DMS 273 treated with DMSO at 0.1 percent for 48 hours (cell line): ENCODE data around the gene ERAP2.
"Not testable (repeated sequence)": the region's sequence is repeated elsewhere in the genome, so short reads cannot be mapped to it uniquely, and the experiment has no call there.

ENCODE experiments used
- DNase-seq: peaks from one replicate; lab custom pipeline; 2025; lab: John Stamatoyannopoulos, UW

Gene ERAP2

GRCh38 chr5:96896806-96897205 lies 20.5 kb downstream of the ERAP2 start:
- no peak for DNase-seq

GRCh38 chr5:96901384-96901783 lies 25.1 kb downstream of the ERAP2 start:
- no peak for DNase-seq

GRCh38 chr5:96901841-96902240 lies 25.5 kb downstream of the ERAP2 start:
- DNase-seq, result no peak

GRCh38 chr5:96902876-96903275 lies 26.6 kb downstream of the ERAP2 start:
- DNase-seq, result no peak

GRCh38 chr5:96903300-96903699 lies 27.0 kb downstream of the ERAP2 start:
- DNase-seq, result no peak

GRCh38 chr5:96904054-96904931 lies 28.0 kb downstream of the ERAP2 start:
- DNase-seq, result no peak

- DNase-seq, result no peak
Observed at GRCh38 chr5:96905864-96906263, 29.6 kb downstream of the ERAP2 start.

GRCh38 chr5:96909003-96909402 lies 32.7 kb downstream of the ERAP2 start:
- DNase-seq, result no peak

- DNase-seq, result no peak
Observed at GRCh38 chr5:96909435-96909834, 33.1 kb downstream of the ERAP2 start.

- no peak for DNase-seq
Observed at GRCh38 chr5:96911139-96911538, 34.8 kb downstream of the ERAP2 start.

GRCh38 chr5:96913233-96913632 lies 36.9 kb downstream of the ERAP2 start:
- no peak for DNase-seq

- DNase-seq, result no peak
Observed at GRCh38 chr5:96919754-96920197, 43.5 kb downstream of the ERAP2 start.

GRCh38 chr5:96920744-96921355 lies 44.5 kb downstream of the ERAP2 start:
- DNase-seq, result no peak

- no peak for DNase-seq
Observed at GRCh38 chr5:96922499-96923244, 46.4 kb downstream of the ERAP2 start.

- DNase-seq, result no peak
Observed at GRCh38 chr5:96924016-96924443, 47.7 kb downstream of the ERAP2 start.

- no peak for DNase-seq
Observed at GRCh38 chr5:96926276-96926675, 50.0 kb downstream of the ERAP2 start.

- no peak for DNase-seq
Observed at GRCh38 chr5:96927008-96927407, 50.7 kb downstream of the ERAP2 start.

- DNase-seq, result no peak
Observed at GRCh38 chr5:96928931-96929708, 52.8 kb downstream of the ERAP2 start.

GRCh38 chr5:96930058-96930457 lies 53.8 kb downstream of the ERAP2 start:
- DNase-seq, result no peak

- DNase-seq, result no peak
Observed at GRCh38 chr5:96930589-96930988, 54.3 kb downstream of the ERAP2 start.

GRCh38 chr5:96931037-96931436 lies 54.7 kb downstream of the ERAP2 start:
- not testable (repeated sequence) for DNase-seq

- peak; percentile 13 for DNase-seq
Observed at GRCh38 chr5:96931605-96932004, 55.3 kb downstream of the ERAP2 start.
